ENCODE data around the gene BTBD3.

DNA sequence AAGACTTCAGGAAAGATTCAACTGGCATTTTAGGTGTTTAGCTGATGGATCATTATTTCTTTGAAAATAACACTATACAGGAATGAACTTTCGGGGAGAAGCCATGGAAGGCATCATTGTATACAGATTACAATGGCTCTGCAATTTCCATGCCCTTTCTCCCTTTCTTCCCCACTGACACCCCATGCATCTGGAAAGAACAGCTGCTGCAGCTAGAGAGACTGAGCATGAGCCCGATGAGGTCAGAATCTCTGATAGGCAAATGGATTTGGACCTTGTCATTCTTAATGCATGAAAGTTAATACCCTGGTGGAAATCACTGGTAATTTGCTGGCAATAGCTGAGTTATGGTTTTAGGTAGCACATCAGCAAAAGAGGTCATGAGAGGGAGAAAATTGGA, 54.8 kb downstream of the BTBD3 start:
- TF ChIP-seq, protein P1, sequence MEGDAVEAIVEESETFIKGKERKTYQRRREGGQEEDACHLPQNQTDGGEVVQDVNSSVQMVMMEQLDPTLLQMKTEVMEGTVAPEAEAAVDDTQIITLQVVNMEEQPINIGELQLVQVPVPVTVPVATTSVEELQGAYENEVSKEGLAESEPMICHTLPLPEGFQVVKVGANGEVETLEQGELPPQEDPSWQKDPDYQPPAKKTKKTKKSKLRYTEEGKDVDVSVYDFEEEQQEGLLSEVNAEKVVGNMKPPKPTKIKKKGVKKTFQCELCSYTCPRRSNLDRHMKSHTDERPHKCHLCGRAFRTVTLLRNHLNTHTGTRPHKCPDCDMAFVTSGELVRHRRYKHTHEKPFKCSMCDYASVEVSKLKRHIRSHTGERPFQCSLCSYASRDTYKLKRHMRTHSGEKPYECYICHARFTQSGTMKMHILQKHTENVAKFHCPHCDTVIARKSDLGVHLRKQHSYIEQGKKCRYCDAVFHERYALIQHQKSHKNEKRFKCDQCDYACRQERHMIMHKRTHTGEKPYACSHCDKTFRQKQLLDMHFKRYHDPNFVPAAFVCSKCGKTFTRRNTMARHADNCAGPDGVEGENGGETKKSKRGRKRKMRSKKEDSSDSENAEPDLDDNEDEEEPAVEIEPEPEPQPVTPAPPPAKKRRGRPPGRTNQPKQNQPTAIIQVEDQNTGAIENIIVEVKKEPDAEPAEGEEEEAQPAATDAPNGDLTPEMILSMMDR (conservative IDR thresholded peaks at IDR 0.05; ENCODE audit: low read length): no peak
- no peak for TF ChIP-seq EZH2phosphoT487 (IDR thresholded peaks at IDR 0.05; ENCODE audit: borderline replicate concordance, low read depth, low read length)

All from OCI-LY7 (cell line).